Right lung (tissue), 5 donors: Measurements from ENCODE around the gene OSGIN1. TPM values are rescaled to one million over a fixed set of nuclear protein-coding genes. Genes with fewer than 3 reads are reported as not detected.
"Not testable (repeated sequence)": the region's sequence is repeated elsewhere in the genome, so short reads cannot be mapped to it uniquely, and the experiment has no call there.

Source experiments
- DNase-seq, 2 donors: peaks; one replicate each; pipeline ENCODE4 v3.0.0-alpha.2; 2013
- polyA plus RNA-seq, 5 donors: library from polyadenylated mRNA; unstranded; fragments of 120-200 nt; gene quantifications; one replicate each; pipeline versions ENCODE4 v1.2.1 to v1.2.3, GENCODE V29; 2013; ENCODE audit warnings: inconsistent platforms in 1 of 5, low replicate concordance in 1 of 5; ENCODE audit not compliant: insufficient read length in 5 of 5, insufficient read depth in 1 of 5

OSGIN1 gene
- polyA plus RNA-seq, 5 donors = 0.59 to 0.95 (median 0.87) TPM

DNA sequence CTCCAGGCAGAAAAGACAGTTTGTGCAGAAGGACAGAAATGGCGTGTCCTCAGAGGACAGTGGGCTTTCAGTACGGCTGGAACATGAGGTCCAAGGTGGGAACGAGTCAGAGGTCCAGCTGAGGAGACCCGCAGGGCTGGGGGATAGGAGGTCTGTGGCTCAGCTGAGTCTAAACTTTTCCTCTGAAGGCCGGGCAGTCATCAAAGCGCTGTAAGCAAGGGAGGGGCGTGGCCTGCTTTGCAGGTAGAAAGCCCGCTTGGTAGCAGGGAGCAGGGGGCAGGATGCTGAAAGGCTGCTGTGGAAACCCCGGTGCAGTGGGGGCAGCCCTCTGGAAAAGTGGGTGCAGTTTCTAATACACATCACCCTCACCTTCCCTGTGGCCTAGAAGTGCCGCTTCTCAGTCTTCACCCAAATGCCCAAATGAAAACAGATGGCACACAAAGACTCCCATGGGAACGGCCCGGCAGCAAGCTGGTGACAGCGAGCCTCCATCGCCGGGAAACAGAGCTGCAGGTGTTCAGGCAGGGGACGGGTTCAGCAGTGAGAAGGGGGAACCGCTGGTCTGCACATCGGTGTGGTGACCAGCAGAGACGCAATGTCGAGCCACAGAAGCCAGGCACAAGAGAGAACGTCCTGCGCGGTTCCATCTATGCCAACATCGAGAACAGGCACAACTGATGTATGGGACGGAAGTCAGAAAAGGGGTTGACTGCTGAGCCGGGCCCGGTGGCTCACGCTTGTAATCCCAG, 12.2 kb upstream of the OSGIN1 start:
- no peak for DNase-seq

DNA sequence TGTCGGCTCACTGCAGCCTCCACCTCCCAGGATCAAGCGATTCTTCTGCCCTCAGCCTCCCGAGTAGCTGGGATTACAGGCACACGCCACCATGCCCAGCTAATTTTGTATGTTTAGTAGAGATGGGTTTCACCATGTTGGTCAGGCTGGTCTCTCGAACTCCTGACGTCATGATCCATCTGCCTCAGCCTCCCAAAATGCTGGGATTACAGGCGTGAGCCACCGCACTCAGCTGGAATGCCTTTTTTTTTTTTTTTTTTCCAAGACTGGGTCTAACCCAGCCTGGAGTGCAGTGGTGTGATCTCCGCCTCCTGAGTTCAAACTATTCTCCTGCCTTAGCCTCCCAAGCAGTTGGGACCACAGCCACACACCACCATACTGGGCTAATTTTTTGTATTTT, 11.5 kb upstream of the OSGIN1 start:
- DNase-seq = not testable (repeated sequence)

DNA sequence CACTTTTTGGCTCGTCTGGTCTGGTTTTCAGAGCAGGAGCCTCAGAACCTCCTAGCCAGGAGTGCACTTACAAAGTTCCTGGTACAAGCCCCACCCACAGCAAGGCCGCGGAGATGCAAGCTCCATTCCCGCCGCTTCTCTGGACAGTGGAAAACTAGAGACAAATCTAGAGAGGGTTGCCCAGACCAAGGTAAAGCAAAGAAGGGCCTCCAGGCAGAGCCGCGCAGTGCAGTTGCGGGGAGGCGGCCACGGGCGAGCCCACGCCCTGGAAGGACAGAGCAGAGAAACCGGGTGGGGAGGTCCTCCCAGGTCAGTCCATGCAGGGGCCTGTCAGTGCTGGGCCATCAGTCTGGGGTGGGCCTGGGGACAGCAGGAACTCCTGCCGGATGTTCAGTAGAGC, 11.0 kb upstream of the OSGIN1 start:
- no peak for DNase-seq

DNA sequence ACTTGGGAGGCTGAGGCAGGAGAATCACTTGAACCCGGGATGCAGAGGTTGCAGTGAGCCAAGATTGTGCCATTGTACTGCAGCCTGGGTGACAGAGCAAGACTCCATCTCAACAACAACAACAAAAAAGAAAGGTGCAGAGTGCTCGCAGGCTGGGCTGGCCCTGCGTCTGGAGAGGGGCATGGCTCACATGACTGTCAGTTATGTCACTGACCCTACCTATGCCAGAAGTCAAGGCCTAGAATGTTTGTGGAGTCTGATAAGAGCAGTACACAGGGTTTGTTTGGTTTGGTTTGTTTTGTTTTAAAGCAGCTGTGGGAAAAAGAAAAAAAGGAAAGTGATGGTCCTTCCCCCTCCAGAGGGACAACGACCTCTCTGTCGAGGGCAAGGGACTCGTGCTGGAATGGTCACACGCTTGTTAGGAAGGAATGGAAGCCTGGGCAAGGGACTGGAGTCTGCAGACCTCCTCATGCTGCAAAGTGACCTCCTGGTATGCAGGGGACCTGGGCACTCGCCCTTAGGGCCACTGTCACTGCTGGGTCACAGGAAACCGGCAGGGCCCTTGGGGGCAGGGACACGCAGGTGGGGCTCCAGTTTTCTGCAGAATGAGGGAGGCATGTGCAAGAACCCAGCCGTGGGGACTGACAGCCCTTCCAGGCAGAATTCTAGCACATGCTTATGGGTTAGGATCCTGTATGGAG, 10.1 kb upstream of the OSGIN1 start:
- DNase-seq = no peak

DNA sequence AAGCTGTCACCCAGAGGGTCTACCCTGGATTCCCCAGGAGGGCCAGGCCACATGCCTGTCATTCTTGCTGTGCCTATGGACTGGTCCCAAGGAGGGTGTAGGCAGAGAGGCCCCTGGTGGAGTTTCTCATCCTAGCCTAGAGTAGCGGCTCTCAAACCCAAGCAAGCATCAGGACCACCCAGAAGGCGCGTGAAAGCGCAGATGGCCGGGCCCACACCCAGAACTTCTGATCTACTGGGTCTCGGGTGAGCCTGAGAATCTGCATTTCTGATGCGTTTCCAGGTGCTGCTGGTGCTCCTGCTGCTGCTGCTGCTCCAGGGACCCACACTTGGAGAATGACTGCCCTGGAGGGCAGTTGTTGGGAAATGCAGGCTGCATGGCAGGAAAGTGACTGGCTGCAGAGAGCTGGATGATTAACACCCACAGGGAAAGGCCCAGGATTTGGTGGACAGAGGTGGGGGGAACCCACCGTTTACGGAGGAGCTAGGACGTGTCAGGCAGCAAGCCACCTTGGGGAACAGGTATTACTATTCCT, 9.5 kb upstream of the OSGIN1 start:
- no peak for DNase-seq

DNA sequence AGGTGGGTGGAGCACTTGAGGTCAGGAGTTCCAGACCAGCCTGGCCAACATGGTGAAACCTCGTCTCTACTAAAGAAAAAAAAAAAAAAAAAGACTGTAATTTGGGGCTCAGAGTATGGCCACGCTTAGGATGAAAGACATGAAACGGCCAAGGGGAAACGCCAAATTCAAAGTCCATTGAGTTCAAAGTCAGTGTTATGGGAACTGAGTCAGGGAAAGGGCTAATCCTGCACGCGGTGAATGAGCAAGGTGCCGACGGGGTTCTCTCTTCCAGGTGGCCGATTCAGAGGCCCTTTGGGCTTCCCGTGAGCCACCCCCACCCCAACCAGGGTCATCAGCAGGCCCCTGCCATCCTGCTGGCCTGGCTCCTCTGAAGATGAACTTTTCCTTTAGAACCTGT, 7.5 kb upstream of the OSGIN1 start:
- no peak for DNase-seq

DNA sequence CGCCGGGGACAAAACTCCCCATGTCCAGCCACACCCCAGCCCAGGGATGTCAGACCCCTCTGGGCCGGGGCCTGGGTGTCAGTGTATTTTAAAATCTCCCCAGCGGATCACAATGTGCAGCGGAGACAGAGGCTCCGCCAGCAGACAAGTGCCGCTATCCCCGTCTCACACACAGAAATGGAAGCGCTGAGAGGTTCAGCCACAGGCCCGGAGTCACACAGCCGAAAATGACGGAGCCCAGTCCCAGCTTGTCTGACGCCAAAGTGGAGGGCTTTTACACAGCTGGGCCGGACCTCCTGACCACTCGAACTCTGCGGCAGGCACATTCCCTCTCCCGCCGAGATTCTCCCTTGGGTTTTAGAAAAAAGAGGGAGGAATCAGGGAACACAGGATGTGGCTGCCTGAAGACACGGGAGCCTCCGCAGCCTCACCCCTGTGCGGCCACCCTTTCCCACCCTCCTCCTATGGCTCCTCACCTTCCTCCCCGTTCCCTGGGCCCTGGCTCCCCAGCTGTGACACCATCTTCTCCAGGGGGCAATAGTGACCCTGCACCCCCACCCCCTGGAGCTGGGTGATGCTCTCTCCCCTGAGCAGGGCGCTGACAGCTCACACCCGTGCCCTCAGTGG, 6.8 kb upstream of the OSGIN1 start:
- DNase-seq = no peak

DNA sequence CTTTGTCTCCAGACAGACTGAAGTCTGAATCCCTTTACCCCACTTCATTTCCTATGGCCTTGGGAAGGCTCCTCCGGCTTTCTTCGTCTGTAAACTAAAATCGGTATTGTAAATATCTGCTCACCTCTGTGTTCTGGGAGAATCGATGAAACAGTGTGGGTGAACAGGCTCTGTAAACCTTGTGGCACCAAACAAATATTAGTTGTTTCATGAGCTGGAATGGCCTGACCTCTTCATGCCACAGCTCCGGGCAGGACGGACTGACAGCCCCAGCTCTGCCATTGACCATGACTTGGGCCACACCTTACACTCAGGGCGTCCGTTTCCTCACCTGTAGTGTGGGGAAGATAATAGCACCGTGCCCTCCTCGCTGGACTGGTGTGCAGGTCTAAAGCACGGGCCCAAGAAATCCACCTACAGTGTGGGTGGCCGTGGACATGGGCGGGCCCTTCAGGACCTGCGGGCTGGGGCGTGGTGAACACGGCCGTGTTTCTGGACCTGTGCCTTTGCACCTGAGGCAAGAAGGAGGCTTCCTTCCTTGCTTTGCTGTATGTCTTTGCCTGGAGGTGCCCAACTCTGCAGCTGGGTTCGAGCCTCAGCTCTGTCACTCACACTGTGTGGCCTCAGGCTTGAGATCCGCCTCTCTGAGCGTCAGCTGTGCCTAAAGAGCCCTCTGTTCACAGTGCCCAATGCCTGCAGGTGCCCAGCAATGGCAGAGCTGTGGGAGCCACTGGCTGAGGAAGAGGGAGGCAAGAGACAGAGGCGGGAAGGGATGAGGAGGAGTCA, 6.1 kb upstream of the OSGIN1 start:
- no peak for DNase-seq

DNA sequence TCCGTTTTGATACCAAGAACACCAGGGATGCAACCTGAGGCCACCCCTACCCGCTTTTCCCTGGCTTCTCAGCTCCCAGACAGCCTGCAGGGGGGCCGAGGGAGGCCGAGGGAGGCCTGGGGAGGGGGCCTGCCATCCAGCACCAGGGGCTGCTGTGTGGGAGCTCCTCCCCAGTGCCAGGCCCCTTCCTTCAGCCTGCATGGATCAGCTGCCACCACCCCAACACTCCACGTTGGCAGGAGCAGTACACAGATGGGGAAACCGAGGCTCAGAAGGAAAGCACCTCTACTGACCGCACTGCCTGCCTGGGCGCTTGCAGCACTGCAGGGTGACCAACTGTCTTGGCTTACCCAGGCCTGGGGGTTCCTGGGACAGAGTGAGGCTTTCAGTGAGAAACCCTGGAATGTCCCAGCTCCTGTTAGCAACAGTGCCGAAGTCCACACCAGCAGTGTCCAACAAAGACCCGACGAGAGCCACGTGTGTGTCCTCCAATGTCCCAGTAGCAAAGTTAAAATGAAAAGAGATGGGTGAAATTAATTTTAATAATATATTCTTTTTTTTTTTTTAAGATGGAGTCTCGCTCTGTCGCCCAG, 5.3 kb upstream of the OSGIN1 start:
- no peak for DNase-seq

DNA sequence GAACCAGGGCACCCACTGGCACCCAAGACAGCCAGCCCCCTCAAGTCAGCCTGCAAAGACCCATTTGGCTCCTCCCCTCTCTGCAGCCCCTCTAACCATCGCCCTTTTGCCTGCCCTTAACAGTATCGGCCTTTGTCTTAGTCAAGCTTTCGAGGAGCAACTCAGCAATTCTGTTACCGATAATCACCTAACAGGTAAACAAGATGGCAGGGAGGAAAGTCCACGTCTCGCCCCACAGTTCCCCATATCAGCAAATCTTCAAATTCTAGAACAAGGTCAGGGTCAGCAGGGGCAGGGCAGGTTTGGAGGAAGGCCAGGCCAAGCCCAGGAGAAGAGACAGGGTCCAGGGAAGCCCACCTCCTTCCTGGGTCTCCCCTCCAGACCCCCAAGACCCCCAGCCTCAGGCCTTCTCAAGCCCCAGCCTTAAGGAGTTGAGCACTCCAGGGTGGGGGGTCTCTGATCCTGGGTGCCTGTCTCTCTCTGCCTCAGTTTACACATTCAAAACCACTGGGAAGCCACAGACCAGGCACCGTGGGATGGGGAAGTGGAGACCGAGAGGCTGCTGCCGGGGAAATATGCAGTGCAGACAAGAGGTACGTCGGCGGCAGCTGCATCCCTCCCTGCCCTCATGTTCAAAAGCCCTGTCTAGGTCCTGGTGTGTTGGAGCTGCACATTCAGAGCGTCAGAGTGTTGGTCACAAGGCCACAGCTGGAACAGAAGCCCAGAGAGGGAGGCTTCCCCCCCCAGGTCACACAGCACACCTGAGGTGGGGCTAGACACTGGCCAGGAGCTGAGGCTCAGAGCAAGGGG, 3.9 kb upstream of the OSGIN1 start:
- no peak for DNase-seq

DNA sequence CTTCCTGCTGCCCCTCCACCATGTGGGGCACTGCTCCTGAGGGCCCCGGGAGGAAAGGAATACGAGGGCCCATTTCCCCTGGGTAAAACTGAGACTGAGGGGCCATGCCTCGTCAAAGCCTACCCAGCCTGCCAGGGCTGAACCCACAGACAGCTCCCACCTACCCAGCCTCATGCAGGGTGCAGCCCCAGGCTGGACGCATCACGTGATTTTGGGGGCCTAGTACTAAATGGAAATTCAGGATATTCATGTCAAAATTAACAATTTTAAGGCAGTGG, 3.4 kb upstream of the OSGIN1 start:
- no peak for DNase-seq

DNA sequence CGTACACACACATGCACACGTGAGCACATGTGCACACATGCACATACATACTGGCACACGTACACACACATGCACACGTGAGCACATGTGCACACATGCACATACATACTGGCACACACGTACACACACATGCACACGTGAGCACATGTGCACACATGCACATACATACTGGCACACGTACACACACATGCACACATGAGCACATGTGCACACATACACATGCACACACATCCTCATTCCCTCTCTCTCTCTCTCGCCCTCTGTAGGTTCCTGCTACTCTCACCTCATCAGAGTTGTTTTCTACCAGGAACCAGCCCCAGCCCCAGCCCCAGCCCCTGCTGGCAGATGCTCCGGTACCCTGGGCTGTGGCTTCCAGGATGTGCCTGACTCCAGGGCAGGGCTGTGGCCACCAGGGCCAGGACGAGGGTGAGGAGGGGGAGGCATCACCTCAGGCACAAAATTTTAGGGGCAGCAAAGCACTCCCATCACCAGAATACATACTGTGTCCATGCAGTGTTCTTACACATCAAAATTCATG, 2.1 kb upstream of the OSGIN1 start:
- not testable (repeated sequence) for DNase-seq

DNA sequence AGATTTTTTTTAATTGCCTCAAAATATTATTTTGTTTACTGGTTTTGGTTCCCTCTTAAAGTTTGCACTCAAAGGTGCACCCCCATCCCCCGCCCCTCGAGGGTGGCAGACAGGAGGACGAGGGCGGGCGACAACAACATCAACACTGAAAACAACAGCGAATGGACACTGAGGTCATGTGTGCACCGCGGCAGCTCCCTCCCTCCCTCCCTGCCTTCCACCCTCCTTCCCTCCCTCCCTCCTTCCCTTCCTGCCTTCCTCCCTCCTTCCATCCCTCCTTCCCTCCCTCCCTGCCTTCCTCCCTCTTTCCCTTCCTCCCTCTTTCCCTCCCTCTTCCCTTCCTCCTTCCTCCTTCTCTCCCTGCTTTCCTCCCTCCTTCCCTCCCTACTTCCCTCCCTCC, 1.5 kb upstream of the OSGIN1 start:
- no peak for DNase-seq

DNA sequence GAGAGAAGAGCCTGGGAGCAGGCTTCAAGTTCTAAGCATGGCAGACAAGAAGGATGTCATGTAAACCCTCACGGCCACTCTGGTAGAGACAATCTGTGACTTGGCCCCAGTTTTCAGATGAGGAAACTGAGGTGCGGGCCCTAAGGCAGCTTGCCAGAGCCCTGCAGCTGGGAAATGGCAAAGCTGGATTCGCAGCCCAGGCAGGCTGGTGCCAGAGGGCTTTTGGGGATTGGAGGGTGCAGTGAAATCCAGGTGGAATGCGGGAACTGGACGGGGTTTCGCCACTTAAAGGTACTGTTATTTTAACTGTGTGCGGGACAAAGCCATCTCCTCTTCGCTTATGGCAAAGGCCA, 477 bp upstream of the OSGIN1 start:
- DNase-seq = no peak

DNA sequence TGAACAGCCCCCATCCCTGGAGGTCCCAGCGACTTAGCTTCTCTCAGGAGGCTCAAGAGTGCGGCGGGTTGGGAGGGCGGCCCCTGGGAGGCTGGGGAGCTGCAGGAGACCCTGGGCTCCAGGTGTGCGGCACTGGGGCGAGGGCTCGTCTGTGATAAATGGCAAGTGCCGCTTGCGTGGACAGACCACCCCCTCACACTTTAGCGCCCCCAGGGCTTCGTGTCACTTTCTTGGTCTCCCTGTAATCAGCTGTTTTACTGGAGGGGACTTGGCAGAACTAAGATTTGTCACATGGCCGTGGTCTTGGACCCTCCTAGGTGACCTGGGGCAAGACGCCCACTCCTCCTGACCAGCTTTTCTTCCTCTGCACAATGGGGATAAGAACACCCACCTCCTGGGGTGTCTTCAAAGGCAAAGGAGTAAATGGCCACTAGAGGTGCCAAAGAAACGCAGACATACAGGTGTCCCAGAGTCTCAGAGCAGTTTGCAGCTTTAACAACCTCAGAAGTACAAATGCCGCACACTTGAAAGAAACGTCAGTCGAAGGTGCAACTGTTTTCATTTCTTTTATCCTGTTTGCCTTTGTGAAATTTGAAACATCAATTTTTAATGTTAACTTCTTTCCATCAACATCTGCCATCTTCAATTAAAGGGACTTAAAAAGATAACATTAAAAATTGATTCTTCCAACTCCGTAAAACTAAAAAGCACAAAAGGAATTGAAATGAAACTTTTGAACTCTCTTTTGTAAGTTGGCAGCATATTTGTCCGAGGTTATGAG, 946 bp downstream of the OSGIN1 start:
- peak; percentile 20 for DNase-seq

DNA sequence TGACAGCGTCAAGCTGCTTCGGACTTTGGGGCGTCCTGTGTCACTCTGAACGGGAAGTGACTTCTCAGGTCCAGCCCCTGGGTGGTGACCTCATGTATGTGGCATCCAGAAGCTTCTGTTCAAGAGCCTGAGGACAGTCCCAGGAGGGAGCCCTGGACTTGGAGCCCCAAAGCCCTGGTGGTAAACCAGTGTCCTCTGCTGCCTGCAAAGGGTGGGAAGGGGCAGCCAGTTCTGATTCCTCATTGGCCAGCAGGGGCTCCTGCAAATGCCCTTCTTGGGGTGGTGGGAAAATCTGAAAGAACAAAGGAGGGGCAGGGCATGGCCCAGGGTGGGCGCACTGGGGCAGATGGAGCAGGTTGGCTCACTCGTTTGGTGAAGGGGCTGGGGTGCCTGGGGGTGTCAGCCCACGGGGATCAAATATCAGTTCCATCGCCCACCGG, 1.6 kb downstream of the OSGIN1 start:
- peak; percentile 18 to 27 for DNase-seq

DNA sequence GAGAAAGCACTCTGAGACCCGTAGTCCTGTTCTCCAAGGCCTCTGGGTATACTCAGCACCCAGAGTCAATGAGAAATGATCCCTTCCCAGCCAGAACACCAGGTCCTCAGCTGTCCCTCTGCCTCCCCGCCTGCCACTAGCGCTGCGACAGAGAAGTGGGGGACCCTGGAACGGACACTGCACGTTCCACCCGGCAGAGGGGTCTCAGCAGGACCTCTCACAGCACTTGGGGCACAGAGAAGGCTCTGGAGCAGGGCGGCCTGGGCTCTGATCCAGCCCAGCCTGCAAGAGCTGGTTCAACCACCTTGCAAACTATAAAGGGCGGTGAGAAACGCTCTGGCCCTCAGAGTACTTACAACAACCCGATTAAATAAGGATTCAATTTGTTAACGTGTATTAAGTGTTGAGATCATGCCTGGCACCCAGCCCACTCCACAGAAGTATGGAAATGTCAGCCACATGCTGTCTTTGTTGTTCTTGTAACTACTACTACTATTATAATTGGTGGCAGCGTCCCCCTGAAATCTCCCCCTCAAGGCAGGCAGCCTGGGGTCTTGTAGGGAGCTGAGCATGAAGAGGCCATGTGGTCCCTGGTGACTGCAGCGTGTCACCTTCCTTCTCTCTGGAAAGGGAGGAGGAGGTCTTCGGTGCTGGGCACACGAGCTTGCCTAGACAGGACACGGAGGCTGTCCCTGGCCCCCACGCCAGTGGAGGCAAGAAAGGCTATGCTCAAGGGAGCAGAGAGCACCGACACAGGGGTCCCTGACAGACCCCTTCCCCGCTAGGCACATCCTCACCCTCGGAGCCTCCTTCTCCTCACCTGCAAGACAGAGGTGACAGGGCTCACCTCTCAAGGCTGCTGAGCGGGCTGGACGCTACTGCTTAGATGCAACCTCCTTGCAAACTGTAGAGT, 2.4 kb downstream of the OSGIN1 start:
- DNase-seq = no peak
